Spinal cord (tissue), 10 donors: ENCODE measurements around the gene ITGA11. TPM values are rescaled to one million over a fixed set of nuclear protein-coding genes. Genes with fewer than 3 reads are reported as not detected.

ENCODE experiments used
- DNase-seq, 6 donors: peaks; one replicate each; pipeline versions ENCODE4 v3.0.0 to v3.0.0-alpha.2; 2013 to 2015; ENCODE audit warnings: low spot score in 6 of 6, low read depth in 4 of 6
- H3K27ac ChIP-seq: one replicate; pipeline ENCODE4 v1.5.1; 2013; ENCODE audit warnings: low read depth, low read length, control low read depth
- H3K27me3 ChIP-seq: one replicate; pipeline ENCODE4 v1.6.1; 2013; ENCODE audit warnings: low read length; ENCODE audit not compliant: control insufficient read depth, insufficient read depth
- H3K36me3 ChIP-seq: one replicate; pipeline ENCODE4 v1.6.1; 2013; ENCODE audit warnings: low read length; ENCODE audit not compliant: control insufficient read depth, insufficient read depth
- H3K4me1 ChIP-seq: one replicate; pipeline ENCODE4 v1.6.1; 2013; ENCODE audit warnings: low read length; ENCODE audit not compliant: control insufficient read depth, insufficient read depth
- H3K4me3 ChIP-seq: one replicate; pipeline ENCODE4 v1.5.1; 2013; ENCODE audit warnings: low read depth, low read length, control low read depth
- H3K9me3 ChIP-seq: one replicate; pipeline ENCODE4 v1.6.1; 2013; ENCODE audit warnings: low read length; ENCODE audit not compliant: control insufficient read depth, insufficient read depth
- WGBS: methylation state at CpG from one replicate; pipeline ENCODE4 v1.1.5; 2013; ENCODE audit warnings: missing lambda C conversion rate; ENCODE audit not compliant: insufficient coverage; 5-methylcytosine and 5-hydroxymethylcytosine counted together
- polyA plus RNA-seq, 2 donors: library from polyadenylated mRNA; unstranded; fragments of 120-200 nt; gene quantifications; one replicate each; pipeline ENCODE4 v1.2.1, GENCODE V29; 2013; ENCODE audit not compliant: insufficient read length in 2 of 2
- total RNA-seq, 2 donors: library from RNA; depleted of rRNA in 1 of 2; stranded (reverse); fragments of 120-200 nt in 1 of 2; fragments of >200 nt in 1 of 2; gene quantifications; one replicate each; pipeline versions ENCODE4 v1.2.3 to v1.2.4, GENCODE V29; 2013 to 2014
- donor health status: healthy.

Gene ITGA11
- total and polyA plus RNA-seq, 4 donors: 4.8 to 18.7 (median 7.4) TPM

DNA sequence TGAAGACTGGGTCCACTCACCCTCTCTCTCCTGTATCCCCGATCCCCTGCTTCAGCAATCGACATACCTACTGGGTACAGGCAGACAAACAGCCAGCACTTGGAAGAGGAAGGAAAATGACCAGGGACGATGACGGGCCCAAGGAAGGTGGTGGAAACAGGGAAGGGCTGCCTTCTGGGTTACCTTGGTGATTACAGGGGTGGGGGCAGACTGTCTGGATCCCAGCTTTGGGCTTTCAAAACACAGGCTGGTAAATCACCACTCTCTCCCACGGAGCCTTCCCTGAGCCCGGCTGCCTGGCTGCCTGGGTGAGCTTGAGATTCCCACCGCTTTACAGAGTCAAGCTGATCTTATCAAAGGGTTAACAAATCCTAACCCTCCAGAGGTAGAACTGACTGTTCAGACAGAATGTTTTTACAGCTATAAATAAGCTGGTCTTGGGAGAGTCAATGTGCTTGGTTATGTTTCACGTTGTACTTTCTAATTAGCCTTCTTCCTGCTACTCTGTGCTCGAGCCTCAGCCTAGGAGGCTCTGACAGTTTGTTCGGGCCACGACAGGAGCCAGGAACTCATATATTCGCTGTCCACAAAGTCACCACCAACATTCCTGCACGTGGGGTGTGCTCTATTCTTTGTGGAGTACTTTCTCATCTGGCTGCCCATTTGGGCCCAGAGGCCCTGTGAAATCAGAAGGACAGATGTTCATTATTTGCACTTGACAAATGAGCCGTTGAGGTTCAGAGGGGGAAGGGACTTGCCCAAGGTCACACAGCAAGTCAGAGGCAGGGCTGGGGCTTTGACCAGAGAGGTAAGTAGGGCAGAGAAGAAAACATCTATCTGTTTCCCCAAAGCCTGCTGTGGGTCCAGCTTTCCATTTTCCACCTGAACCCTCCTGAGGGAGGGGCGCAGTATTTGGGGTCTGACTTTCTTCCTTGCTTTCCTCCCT, 91.0 kb downstream of the ITGA11 start:
- Histone ChIP-seq H3K9me3 (no peaks in the 10 kb centered on the region), H3K4me1 (peaks cover 37% of the 10 kb centered on the region)
- peak in 1 of 6 donors; percentile 17 for DNase-seq

DNA sequence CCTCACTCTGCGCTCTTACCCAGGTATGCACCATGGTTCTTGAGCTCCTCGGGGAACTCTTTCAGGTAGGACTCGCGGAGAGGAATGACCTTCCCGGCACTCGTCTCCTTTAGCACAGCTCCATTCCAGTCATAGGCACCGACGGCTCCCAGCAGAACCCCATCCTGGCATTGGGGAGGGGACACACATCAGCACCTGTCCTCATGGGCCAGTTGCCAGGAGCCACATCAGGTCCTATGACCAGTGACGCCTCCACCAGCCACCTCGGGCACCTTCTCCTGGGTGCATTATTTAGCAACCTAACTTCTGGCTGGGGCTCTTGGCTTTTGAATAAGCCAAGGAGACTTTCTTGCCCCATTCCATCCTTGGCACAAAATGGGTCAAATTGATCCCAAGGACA, 92.5 kb downstream of the ITGA11 start:
- Histone ChIP-seq H3K9me3 (no peaks in the 10 kb centered on the region), H3K27me3 (no peaks in the 10 kb centered on the region), H3K4me1 (peaks cover 52% of the 10 kb centered on the region), H3K27ac (no peak overlapping the region), H3K36me3 (no peaks in the 10 kb centered on the region), H3K4me3 (no peak overlapping the region)
- DNase-seq: no peak
- 94% methylated on average over 10 of the region's 10 CpGs for WGBS

More for the DNA sequence above, 91.0 kb downstream of the ITGA11 start:
- H3K4me3 ChIP-seq: no peak overlapping the region
- no peaks in the 10 kb centered on the region for H3K36me3 ChIP-seq
- 55% methylated on average over 9 of the region's 15 CpGs for WGBS
- H3K27me3 ChIP-seq: no peaks in the 10 kb centered on the region
- peak overlapping the region; percentile 26 for H3K27ac ChIP-seq

DNA sequence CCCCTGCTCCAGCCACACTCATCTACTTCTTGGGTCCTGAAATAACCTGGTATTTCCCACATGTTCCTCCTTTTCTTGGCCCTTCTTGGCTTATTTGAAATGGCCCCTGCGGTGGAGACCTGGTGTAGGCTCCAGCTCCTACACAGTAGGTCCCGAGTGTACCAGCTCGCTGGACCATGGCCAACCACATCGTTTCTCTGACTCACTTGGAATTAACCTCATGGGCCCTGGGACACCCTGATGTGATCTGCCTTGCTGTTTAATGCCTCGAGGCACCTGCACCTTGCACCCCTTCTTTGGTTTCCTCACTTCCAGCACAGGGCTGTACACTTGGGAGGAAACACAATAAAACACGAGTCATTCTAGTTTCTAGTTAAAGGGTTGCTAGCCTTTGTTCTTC, 94.1 kb downstream of the ITGA11 start:
- Histone ChIP-seq H3K4me3 (no peak overlapping the region), H3K36me3 (no peaks in the 10 kb centered on the region), H3K4me1 (peaks cover 58% of the 10 kb centered on the region), H3K9me3 (no peaks in the 10 kb centered on the region), H3K27ac (no peak overlapping the region), H3K27me3 (no peaks in the 10 kb centered on the region)
- 70% methylated on average over 6 of the region's 6 CpGs for WGBS
- no peak for DNase-seq

DNA sequence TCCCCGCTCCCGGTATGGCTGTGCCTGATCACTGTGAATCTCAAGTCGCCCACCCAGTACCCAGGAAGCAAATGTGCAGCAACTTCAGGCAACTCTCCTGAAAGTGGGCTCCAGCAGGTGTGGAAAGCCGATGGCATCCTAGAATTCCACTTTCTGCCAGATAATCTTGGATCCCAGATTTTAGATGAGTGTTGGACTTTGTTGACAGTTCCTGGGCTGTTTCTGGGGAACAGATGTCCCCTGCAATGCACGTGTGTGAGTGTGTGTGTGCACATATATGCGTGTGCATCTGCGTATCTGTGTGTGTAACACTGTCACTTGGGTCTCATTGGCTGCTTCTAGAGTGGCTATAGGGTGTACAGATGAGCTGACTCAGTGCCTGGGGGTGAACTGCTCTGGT, 95.4 kb downstream of the ITGA11 start:
- H3K27ac ChIP-seq: no peak overlapping the region
- 79% methylated on average over 4 of the region's 7 CpGs for WGBS
- no peak overlapping the region for H3K4me3 ChIP-seq

DNA sequence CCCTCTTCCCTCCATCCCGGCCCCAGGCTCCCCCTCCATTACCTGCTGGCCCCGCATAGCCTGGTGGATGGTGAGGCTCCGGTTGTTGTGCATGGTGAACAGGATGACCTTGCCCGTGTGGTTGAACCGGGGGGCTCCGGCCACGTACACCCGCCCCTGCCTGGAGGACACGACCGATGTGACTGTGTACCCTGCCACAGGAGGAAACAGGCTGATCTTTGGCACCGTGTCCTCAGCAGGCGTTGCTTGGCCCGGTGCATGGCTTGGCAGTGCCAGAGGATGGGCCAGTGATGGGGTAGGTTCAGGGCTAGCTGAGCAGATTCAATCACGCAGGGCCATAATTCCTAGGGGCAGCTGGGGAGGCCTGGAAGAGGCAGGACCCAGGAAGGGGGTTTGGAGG, 96.3 kb downstream of the ITGA11 start:
- H3K4me3 ChIP-seq: no peak overlapping the region
- DNase-seq: peak in 2 of 6 donors; percentile 16 to 49
- peak overlapping the region; percentile 76 for H3K27ac ChIP-seq
- peaks cover 57% of the 10 kb centered on the region for H3K4me1 ChIP-seq
- no peaks in the 10 kb centered on the region for H3K36me3 ChIP-seq
- WGBS: 63% methylated on average over 12 of the region's 14 CpGs
- no peaks in the 10 kb centered on the region for H3K9me3 ChIP-seq
- H3K27me3 ChIP-seq: no peaks in the 10 kb centered on the region

More for the DNA sequence above, 95.4 kb downstream of the ITGA11 start:
- peak in 2 of 6 donors; percentile 15 to 68 for DNase-seq
- peaks cover 57% of the 10 kb centered on the region for H3K4me1 ChIP-seq
- no peaks in the 10 kb centered on the region for H3K36me3 ChIP-seq
- H3K27me3 ChIP-seq: no peaks in the 10 kb centered on the region
- H3K9me3 ChIP-seq: no peaks in the 10 kb centered on the region

DNA sequence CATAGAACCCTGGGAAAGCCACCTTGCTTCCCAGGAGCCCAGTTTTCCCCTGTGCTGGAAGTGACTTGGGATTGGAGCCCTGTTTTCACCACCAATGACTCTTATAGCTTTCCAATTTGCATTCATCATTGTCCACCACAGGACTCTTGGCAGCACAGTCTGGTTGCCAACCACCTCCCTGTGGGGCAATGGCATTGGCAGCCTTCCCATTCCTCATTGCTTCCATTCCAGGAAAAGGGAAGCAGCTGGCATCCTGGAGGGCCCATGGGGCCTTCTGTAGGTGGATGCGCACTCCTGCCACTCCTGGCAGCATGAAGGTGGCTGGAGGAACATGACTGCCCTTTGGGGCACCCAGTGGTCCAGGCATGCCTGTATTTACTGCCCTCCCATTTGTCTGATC, 96.7 kb downstream of the ITGA11 start:
- Histone ChIP-seq H3K27me3 (no peaks in the 10 kb centered on the region), H3K4me1 (peaks cover 53% of the 10 kb centered on the region), H3K36me3 (no peaks in the 10 kb centered on the region), H3K9me3 (no peaks in the 10 kb centered on the region), H3K27ac (peak overlapping the region; percentile 76), H3K4me3 (no peak overlapping the region)
- 57% methylated on average over 1 of the region's 1 CpG for WGBS
- peak in 5 of 6 donors; percentile 63 to 91 (median 69) for DNase-seq

DNA sequence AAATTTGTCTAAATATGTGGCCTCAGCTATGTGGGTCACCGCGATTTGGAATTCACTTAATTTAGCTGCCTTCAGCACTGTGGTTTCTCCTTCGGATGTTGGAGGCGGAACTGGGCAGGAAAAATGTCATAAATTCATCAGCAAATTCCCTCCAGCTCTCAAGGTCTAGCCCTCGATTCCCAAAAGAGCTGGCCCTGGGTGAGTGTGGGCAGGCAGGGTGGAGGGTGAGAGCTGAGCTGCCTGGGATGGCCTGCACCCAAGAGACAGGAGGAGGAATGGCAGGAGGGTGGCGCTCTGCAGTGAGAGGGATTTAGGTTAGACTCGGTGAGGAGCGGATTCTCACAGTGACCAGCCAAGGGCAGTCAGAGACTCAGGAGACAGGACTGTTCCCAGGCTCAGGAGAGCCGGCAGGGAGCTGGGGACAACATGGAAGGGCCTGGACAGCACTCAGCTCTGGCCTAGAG, 97.3 kb downstream of the ITGA11 start:
- Histone ChIP-seq H3K27me3 (no peaks in the 10 kb centered on the region), H3K4me3 (no peak overlapping the region), H3K9me3 (no peaks in the 10 kb centered on the region), H3K36me3 (no peaks in the 10 kb centered on the region), H3K27ac (peak overlapping the region; percentile 76), H3K4me1 (peaks cover 57% of the 10 kb centered on the region)
- WGBS: 59% methylated on average over 5 of the region's 9 CpGs
- DNase-seq: no peak

DNA sequence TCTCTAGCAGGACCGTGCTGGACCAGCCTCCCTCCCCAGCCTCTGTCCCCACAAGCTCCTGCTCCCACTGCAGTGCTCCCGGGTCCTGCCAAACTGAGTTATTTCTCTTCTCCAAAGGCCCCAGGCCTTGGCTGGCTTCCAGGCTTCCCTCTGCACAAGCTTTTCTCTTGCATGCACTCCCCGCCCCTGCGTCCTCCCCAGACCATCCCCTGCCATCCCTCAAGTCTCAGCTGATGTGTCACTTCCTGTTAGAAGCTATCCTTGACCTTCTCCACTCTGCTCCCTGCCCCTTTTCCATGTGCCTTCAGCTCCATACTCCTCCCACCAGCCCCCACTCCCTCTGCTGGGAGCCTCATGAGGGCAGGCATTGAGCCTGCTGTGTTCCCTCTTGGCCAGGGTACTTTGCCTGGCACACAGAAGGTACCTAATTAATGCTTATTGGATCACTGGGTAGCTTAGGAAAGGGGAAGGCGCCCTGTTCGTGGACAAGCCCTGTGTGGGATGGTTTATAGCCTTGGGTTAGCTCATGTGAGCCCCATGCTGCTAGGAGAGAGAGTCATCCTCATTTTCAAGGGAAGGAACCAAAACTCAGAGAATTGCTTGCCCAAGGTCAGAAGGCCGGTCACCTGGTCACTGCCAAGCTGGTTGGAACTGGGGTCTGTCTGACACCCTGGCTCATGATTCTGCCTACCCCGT, 98.0 kb downstream of the ITGA11 start:
- Histone ChIP-seq H3K9me3 (no peaks in the 10 kb centered on the region), H3K27me3 (no peaks in the 10 kb centered on the region), H3K4me1 (peaks cover 59% of the 10 kb centered on the region), H3K4me3 (no peak overlapping the region), H3K36me3 (no peaks in the 10 kb centered on the region), H3K27ac (no peak overlapping the region)
- whole genome bisulfite sequencing: 48% methylated on average over 7 of the region's 8 CpGs
- peak in 1 of 6 donors; percentile 48 for DNase-seq

DNA sequence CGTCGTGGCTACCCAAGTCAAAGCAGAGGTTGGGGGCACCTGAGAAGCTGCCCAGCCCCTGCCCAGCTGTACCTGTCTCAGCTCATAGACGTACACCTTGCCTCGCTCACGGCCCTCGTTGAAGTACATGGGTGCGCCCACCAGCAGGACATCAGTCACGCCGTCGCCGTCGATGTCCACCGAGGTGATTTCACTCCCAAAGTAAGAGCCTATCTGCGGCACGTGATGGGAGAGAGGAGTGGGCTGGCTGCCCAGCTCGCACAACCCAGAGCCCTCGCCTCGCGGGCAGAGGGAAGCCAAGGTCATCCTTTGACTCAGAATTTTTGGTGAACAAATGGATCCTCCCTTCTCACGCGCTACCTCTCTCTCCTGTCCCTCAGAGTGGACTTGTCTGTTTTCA, 99.7 kb downstream of the ITGA11 start:
- H3K4me3 ChIP-seq: no peak overlapping the region
- 89% methylated on average over 16 of the region's 21 CpGs for WGBS
- H3K9me3 ChIP-seq: no peaks in the 10 kb centered on the region
- H3K27me3 ChIP-seq: no peaks in the 10 kb centered on the region
- H3K36me3 ChIP-seq: no peaks in the 10 kb centered on the region
- no peak overlapping the region for H3K27ac ChIP-seq
- no peak for DNase-seq
- H3K4me1 ChIP-seq: peaks cover 60% of the 10 kb centered on the region
